GM12872 (cell line): ENCODE results near the gene DOK1.

Experiments
- CTCF ChIP-seq: IDR thresholded peaks from 3 replicates; pipeline ENCODE4 v1.5.1; 2011; ENCODE audit warnings: low read depth, mild to moderate bottlenecking, low read length, moderate library complexity; ENCODE audit not compliant: insufficient read depth

DOK1 gene

GRCh38 chr2:74554820-74555531 lies 456 bp downstream of the DOK1 start:
- TF ChIP-seq CTCF: no peak

- no peak for TF ChIP-seq CTCF
Observed at GRCh38 chr2:74555610-74556103, 1.1 kb downstream of the DOK1 start.

GRCh38 chr2:74556159-74556558 lies 1.6 kb downstream of the DOK1 start:
- TF ChIP-seq CTCF: no peak

DNA sequence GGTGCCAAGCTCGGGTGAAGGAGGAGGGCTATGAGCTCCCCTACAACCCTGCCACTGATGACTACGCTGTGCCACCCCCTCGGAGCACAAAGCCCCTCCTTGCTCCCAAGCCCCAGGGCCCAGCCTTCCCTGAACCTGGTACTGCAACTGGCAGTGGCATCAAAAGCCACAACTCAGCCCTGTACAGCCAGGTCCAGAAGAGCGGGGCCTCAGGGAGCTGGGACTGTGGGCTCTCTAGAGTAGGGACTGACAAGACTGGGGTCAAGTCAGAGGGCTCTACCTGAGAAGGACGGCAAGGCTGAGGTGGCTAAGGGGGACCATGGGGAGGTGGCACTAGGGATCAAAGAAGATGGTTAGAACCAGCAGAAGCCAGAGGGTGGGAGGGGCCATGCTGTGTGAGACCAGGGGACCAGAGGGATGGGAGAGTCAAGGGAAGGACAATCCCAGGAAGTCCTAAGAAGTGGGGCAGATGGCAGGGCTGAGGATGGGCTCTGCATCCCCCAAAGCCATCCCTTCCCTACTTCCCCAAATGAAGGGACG lies 2.4 kb downstream of the DOK1 start:
- no peak for TF ChIP-seq CTCF

- TF ChIP-seq CTCF: no peak
Observed at GRCh38 chr2:74558284-74559230, 4.0 kb downstream of the DOK1 start.

DNA sequence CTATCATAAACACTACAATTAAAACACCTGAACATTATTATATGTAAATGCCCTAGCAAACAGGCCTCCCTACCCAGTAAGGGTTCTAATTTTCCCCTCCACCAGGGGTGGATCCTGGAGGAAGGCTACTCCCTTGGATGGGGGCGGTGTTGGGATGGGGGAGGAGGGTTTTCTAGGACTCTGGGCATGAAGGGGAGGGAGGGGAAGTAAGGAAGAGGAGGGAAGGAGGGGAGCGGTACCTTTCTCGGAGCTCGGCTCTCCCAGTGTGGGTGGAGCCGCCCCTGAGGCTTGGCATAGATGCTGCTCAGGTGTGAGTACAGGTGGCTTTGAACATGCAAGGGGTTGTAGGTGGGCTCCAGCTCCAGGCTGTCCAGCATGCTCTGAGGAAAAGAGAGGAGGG lies 5.4 kb downstream of the DOK1 start:
- no peak for TF ChIP-seq CTCF

DNA sequence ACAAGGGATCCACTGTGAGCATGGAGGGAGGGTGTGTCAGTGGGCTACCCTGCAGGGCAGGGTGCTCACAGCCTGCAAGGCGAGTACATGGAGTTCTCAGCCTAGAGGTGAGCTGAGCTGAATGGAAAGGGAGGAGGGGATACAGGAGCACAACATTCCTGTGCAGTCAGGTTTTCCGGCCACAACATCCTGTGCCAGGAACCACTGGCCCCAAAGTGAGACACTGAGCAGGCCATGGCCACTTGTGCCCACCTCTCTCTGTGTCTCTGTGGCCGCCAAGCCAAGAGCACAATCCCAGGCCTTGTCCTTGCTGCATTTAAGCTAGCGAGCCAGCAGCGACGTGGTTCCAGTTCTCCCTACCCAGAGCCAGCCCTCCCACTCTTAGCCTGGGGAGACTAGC lies 6.1 kb downstream of the DOK1 start:
- no peak for TF ChIP-seq CTCF
